Raji (cell line): ENCODE measurements around the gene PRCC.

ENCODE experiments used
- POLR2A ChIP-seq: IDR thresholded peaks from 2 replicates; pipeline ENCODE4 v1.6.1; 2011; ENCODE audit warnings: low read depth, low read length, control low read depth; ENCODE audit not compliant: insufficient read depth

The PRCC gene

DNA sequence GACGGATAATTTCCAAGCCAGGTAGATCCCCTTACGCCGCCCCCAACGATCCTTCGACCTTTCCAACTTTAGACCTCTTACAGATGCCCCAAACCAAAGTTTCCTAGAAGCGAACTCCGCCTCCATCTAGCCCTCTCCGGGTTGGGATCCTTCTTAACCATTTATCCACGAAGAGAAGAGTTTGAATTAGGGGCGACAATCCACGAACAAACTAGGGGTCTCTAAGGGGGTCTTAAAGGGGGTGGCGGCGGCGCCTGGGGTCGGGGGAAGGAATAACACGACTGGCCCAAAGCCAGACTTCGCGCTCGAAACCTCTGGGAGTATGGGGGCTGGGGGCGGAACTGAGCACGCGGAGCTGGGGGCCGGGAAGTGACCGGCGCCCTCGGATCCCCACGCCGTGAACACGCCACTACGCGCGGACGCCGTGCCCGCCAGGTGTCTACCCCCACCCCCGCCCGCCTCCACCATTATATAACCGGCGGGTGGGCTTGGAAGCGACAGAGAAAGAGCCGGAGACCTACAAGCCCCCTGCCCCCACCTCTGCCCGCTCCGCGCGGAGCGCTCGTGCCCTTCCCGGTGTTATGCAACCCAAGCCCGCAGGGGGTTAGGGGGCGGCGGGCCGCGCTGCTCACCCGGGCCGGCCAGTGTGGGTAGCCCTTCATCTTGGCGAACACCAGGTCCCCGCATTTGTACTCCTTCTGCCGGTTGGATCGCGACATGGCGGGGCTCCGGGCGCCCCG, 16.5 kb upstream of the PRCC start:
- TF ChIP-seq POLR2A, result no peak

DNA sequence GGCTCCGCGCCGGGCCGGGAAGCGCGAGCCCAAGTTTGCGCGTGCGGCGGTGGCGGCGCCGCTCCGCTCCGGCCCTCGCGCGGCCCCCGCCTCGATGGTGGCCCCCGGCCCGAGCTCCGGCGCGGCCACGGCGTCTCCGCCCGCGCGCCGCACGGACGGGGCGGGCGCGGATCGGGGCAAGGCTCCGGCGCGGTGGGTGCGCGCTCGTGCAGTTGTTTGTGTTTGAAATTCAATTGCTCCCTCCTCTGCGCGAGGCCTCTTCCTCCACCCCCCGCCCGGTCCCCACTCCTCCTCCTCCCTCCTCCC, 15.9 kb upstream of the PRCC start, which contains the start of gene HDGF:
TSS of gene HDGF (minus strand) at position 225 of the 306 bp plus-strand sequence. CDS start 246 bp downstream, outside the sequence.
- TF ChIP-seq POLR2A, result peak; percentile 66; the same call in 1 of the 2 replicates

GRCh38 chr1:156751757-156752481, 15.4 kb upstream of the PRCC start:
- peak; percentile 62 for TF ChIP-seq POLR2A

DNA sequence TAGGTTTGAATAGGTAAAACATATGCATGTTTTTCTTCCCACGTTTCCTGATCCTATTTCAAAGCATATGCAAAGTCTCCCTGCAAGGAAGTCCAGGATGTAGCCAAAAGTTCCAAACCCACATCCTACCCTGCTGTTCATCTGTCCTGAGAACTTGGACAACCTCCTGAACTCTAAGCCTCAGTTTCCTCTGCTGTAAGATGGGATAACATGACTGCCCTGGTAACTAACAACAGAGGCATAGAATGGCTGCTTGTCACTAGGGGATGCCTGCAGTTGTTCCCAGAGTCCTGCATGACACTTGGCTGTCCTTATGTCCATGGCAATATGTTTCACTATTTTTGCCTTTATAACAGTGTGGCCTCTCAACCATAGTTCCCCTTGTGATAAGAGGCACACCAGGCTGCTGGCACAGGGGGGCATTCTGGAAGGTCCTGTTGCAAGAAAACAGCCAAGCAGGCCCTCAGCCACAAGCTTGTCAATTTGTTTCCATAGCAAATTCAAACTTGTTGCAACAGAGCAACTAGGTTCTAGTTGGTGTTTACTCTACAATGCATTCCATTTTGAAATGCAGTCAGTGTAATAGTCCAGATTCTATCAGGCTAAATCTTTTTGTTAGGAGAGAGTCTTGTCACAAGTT, 14.4 kb upstream of the PRCC start:
- no peak for TF ChIP-seq POLR2A

- TF ChIP-seq POLR2A, result no peak
Measured at GRCh38 chr1:156754219-156754618, 13.1 kb upstream of the PRCC start.

DNA sequence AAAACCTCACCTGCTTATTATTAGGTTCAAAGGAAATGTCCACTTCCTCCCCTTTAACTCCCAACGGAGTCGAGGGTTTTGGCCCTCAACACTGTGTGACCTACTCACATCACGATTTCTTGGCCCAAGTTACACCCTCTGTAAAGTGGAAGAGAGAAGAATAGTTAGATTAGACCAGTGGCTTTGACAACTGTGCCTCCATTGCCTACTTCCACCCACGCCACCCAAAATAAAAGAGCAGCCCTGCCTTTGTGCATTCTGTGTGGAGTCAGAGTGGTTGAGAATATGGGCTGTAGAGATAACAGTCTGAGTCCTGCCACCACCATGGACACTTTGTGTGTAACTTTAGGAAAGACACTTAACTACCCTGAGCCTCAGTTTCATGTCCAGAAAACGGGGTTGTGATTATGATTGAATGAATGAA, 11.8 kb upstream of the PRCC start:
- TF ChIP-seq POLR2A, result no peak

GRCh38 chr1:156756355-156756754, 11.0 kb upstream of the PRCC start:
- TF ChIP-seq POLR2A, result no peak

DNA sequence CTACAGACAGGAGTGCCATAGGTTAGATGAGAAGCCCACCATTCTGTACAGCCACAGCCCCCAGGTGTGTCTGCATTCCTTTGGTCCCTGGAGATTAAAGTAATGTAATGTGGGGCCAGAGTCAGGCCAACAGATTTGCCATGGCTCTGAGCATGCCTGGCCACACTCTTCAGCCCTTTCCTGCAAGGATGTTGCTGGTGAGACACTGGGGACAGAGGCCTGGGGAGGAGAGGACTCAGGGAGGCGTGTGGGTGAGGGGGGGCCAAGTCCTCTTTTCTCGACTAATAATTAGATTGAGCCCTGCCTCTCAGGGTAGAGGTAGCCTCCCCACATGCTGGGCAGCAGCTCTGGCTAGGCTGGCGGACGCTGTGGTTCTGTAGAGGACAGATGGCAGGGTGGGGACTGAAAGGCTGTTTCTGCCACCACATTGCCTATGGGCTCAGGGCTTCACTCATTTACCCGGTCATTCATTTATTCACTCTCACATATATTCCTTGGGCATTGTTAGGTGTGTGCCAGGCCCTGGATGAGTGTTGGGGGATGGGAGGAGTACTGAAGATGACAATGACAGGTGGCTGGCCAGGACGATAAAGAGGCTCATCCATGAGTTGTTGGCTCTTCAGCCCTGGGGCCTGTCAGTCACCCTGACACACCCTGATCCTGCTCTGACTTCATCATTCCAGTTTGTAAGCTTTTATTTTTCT, 7.1 kb upstream of the PRCC start:
- TF ChIP-seq POLR2A, result no peak

- TF ChIP-seq POLR2A, result no peak
Measured at GRCh38 chr1:156760796-156761104, 6.6 kb upstream of the PRCC start.

- no peak for TF ChIP-seq POLR2A
Measured at GRCh38 chr1:156765666-156766065, 1.7 kb upstream of the PRCC start.

GRCh38 chr1:156766298-156767100, 836 bp upstream of the PRCC start:
- peak; percentile 23; the same call in 1 of the 2 replicates for TF ChIP-seq POLR2A

DNA sequence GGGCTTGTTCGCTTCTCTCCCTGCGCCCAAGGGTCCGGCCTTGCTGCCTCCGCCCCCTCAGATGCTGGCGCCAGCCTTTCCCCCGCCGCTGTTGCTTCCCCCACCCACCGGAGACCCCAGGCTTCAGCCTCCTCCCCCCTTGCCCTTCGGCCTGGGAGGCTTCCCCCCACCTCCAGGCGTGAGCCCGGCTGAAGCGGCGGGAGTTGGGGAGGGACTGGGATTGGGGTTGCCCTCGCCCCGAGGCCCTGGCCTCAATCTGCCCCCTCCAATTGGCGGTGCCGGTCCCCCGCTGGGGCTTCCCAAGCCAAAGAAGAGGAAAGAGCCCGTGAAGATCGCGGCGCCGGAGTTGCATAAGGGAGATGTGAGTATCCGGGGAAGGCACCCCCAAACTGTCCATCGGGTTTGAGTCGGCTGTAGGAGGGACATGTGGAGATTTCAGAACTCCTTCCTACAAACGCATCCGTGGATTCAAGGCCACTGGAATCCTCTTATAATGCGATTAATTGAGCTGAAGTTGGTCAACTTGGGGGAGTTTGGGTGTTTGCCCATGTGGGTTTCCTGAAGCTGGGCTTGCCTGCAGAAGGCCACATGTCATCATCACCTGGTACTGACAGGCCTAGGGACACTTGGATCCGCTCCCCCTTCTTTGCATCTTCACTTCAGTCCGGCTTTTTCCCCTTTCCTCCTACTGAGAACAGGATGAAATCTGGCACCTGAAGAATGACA, 707 bp downstream of the PRCC start:
- no peak for TF ChIP-seq POLR2A

GRCh38 chr1:156768610-156769295, 1.4 kb downstream of the PRCC start:
- TF ChIP-seq POLR2A, result no peak
